NCI-H1092 (cell line): Measurements from ENCODE around the gene CHD6.

Source experiments
- DNase-seq: peaks from one replicate; lab custom pipeline; 2025; lab: John Stamatoyannopoulos, UW

Gene CHD6

GRCh38 chr20:41507436-41507835 lies 110.7 kb downstream of the CHD6 start:
- no peak for DNase-seq

- DNase-seq = no peak
Measured at GRCh38 chr20:41506192-41506915, 111.8 kb downstream of the CHD6 start.

GRCh38 chr20:41505184-41505583 lies 113.0 kb downstream of the CHD6 start:
- DNase-seq = no peak

GRCh38 chr20:41501376-41501775 lies 116.8 kb downstream of the CHD6 start:
- DNase-seq = no peak

GRCh38 chr20:41499961-41500725 lies 118.0 kb downstream of the CHD6 start:
- DNase-seq = no peak

- DNase-seq = no peak
Measured at GRCh38 chr20:41499064-41499463, 119.1 kb downstream of the CHD6 start.

GRCh38 chr20:41497186-41497895 lies 120.8 kb downstream of the CHD6 start:
- DNase-seq = no peak

- DNase-seq = no peak
Measured at GRCh38 chr20:41494451-41494850, 123.7 kb downstream of the CHD6 start.

GRCh38 chr20:41483553-41483930 lies 134.6 kb downstream of the CHD6 start:
- DNase-seq = no peak

- DNase-seq = no peak
Measured at GRCh38 chr20:41482647-41483552, 135.3 kb downstream of the CHD6 start.

GRCh38 chr20:41480054-41480770 lies 138.0 kb downstream of the CHD6 start:
- no peak for DNase-seq

GRCh38 chr20:41479113-41479512 lies 139.1 kb downstream of the CHD6 start:
- DNase-seq = no peak

- DNase-seq = no peak
Measured at GRCh38 chr20:41478026-41478425, 140.2 kb downstream of the CHD6 start.

- DNase-seq = peak; percentile 55
Measured at GRCh38 chr20:41476446-41476845, 141.7 kb downstream of the CHD6 start.

- DNase-seq = peak; percentile 71
Measured at GRCh38 chr20:41476013-41476441, 142.2 kb downstream of the CHD6 start.

GRCh38 chr20:41475503-41475902 lies 142.7 kb downstream of the CHD6 start:
- no peak for DNase-seq

GRCh38 chr20:41470362-41471095 lies 147.6 kb downstream of the CHD6 start:
- DNase-seq = no peak

- DNase-seq = no peak
Measured at GRCh38 chr20:41469868-41470267, 148.3 kb downstream of the CHD6 start.

- DNase-seq = no peak
Measured at GRCh38 chr20:41468994-41469600, 149.1 kb downstream of the CHD6 start.

- DNase-seq = no peak
Measured at GRCh38 chr20:41467690-41468089, 150.5 kb downstream of the CHD6 start.
